HG03095 (cell line): ENCODE results near the gene CKAP4.
A peak's percentile ranks its signal among the peaks of the same experiment; 100 is the strongest.

Source experiments
- ATAC-seq: cut with Tn5 transposase; IDR thresholded peaks from one replicate; pipeline ENCODE4 v1.9.1; 2021; ENCODE audit warnings: moderate library complexity; ENCODE audit not compliant: unreplicated experiment

Gene CKAP4

GRCh38 chr12:106274575-106275121 is 26.8 kb upstream of the CKAP4 start:
- ATAC-seq, result no peak

GRCh38 chr12:106274012-106274411 is 26.2 kb upstream of the CKAP4 start:
- ATAC-seq, result no peak

- ATAC-seq, result no peak
Measured at GRCh38 chr12:106273491-106273890, 25.7 kb upstream of the CKAP4 start.

GRCh38 chr12:106271575-106272505 is 24.0 kb upstream of the CKAP4 start:
- ATAC-seq, result no peak

- no peak for ATAC-seq
Measured at GRCh38 chr12:106269150-106269771, 21.4 kb upstream of the CKAP4 start.

- no peak for ATAC-seq
Measured at GRCh38 chr12:106267535-106267934, 19.7 kb upstream of the CKAP4 start.

GRCh38 chr12:106265116-106265515 is 17.3 kb upstream of the CKAP4 start:
- no peak for ATAC-seq

GRCh38 chr12:106258935-106259334 is 11.1 kb upstream of the CKAP4 start:
- no peak for ATAC-seq

GRCh38 chr12:106258226-106258625 is 10.4 kb upstream of the CKAP4 start:
- no peak for ATAC-seq

- no peak for ATAC-seq
Measured at GRCh38 chr12:106256524-106256923, 8.7 kb upstream of the CKAP4 start.

GRCh38 chr12:106255952-106256351 is 8.1 kb upstream of the CKAP4 start:
- no peak for ATAC-seq

GRCh38 chr12:106255493-106255892 is 7.7 kb upstream of the CKAP4 start:
- no peak for ATAC-seq

- no peak for ATAC-seq
Measured at GRCh38 chr12:106254724-106255123, 6.9 kb upstream of the CKAP4 start.

- ATAC-seq, result no peak
Measured at GRCh38 chr12:106251631-106252455, 4.0 kb upstream of the CKAP4 start.

- peak; percentile 68 for ATAC-seq
Measured at GRCh38 chr12:106249411-106250135, 1.8 kb upstream of the CKAP4 start.

GRCh38 chr12:106248846-106249371 is 1.1 kb upstream of the CKAP4 start:
- no peak for ATAC-seq

GRCh38 chr12:106248312-106248845 is 559 bp upstream of the CKAP4 start:
- ATAC-seq, result peak; percentile 20

- ATAC-seq, result peak; percentile 10
Measured at GRCh38 chr12:106246891-106247673, 738 bp downstream of the CKAP4 start.

GRCh38 chr12:106245767-106246166 is 2.1 kb downstream of the CKAP4 start:
- no peak for ATAC-seq
